GM18498 (cell line): ENCODE measurements around the gene GABBR1.
"Not testable (repeated sequence)": the region's sequence is repeated elsewhere in the genome, so short reads cannot be mapped to it uniquely, and the experiment has no call there.

Source experiments
- ATAC-seq: cut with Tn5 transposase; IDR thresholded peaks from one replicate; pipeline ENCODE4 v1.9.1; 2021; ENCODE audit warnings: mild to moderate bottlenecking, moderate library complexity; ENCODE audit not compliant: unreplicated experiment

The GABBR1 gene

GRCh38 chr6:29632789-29633533 lies at the start of gene GABBR1:
Gene GABBR1 (minus strand): TSS chr6:29633183. CDS start chr6:29632385, 798 bp downstream.
- ATAC-seq = peak; percentile 75

DNA sequence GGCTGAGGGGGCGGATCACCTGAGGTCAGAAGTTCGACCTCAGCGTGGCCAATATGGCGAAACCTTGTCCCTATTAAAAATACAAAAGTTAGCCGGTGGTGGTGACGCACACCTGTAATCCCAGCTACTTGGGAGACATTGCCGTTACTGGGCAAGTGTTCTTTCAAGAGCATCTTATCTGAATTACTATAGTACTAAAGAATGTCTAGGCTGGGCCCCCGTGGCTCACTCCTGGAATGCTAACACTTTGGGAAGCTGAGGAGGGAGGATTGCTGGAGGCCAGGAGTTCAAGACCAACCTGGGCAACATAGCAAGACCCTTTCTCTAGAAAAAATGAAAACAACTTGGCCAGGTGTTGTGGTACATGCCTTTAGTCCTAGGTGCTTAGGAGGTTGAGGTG lies 48.8 kb upstream of the GABBR1 start:
- ATAC-seq = no peak

GRCh38 chr6:29680904-29681303 lies 47.9 kb upstream of the GABBR1 start, which contains the start of gene ZFP57:
Gene ZFP57 (minus strand): TSS chr6:29681152. CDS start chr6:29677003, 4,149 bp downstream.
- no peak for ATAC-seq

DNA sequence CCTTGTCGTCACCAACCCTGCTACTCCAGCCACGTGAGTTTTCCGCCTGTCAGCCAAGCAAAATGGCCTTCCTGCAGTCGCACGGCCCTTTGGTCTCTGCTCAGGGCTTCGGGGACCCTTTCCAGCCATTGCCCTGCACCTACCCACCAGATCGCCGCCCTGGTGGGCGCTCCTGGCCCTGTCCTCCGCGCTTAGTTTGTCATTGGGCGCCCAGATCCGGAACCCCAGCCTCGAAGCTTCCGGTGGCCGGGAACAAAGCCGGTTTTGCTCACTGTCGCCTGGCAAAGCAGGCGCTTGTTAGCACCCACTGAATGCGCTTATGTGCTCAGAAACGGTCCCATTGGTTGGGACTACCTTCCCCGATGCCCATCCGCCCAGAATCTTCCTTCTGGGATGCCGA lies 47.4 kb upstream of the GABBR1 start:
- ATAC-seq = no peak

DNA sequence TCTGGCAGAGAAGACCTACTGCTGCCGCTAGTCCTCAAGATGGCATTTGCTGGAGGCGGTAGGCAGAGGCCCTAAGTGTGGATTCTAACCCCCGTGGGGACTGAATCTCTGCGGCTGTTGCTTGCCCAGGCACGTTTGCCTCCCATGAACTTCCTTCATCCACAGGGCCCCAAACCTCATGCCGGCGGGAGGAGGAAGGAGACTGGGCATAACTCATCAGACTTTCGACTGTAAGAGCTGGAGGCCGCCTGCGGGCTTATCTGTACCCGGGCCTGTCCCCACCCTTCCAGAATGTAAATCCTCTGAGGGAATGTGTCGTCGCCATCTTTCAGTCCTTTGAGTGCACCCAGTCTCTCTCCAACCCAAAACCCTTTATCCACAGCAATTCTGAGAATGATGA lies 47.0 kb upstream of the GABBR1 start:
- no peak for ATAC-seq

DNA sequence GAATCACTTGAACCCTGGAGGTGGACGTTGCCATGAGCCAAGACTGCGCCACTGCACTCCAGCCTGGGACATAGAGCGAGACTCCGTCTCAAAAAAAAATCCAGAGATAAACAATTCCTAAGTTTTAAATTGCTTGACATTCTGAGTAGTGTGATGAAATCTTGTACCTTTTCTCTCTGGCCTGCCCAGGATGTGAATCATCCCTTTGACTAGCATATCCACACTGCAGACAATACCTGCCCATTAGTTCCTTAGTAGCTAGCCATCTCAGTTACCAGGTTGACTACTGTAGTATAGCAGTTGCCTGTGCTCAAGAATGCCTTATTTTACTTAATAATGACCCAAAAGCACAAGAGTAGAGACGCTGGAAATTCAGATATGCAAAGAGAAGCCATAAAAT lies 45.1 kb upstream of the GABBR1 start:
- no peak for ATAC-seq

- ATAC-seq = no peak
Measured at GRCh38 chr6:29676981-29677601, 44.1 kb upstream of the GABBR1 start.

DNA sequence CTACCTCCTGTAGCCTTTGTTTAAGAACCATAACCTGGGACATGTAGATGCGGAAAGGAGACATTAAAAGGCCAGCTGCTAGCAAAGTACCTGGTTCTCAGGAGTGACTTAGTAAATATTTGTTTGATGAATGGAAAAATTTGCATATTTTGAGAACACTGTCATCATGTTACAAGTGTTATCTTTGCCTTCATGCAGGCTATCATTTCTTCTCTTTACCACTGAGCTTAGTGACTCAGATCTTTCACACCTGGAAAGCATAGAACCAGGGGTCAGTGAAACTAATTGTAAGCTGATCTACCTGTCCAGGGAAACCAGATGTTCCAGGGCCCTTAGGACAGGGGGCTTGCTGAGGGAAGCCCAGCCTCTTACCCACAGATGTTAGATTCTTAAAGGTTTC lies 42.6 kb upstream of the GABBR1 start:
- no peak for ATAC-seq

GRCh38 chr6:29674008-29674407 lies 41.0 kb upstream of the GABBR1 start:
- no peak for ATAC-seq

DNA sequence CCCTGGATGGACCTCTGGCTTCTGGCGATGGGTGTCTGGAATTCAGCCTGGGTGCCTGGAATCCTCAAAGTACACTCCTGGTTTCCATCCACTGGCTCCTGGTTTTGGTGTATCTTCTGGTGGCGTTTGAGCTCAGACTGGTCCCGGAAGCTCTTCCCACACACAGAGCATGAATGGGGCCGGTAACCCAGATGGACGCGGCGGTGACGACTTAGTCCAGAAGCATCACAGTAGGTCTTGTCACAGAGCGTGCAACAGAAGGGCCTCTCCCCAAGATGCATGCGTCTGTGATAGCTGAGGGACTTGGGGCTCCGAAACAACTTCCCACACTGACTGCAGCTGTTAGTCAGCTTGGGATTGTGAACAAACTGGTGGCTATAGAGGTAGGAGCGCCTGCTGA lies 40.2 kb upstream of the GABBR1 start:
- ATAC-seq = no peak

GRCh38 chr6:29672116-29672515 lies 39.1 kb upstream of the GABBR1 start:
- ATAC-seq = not testable (repeated sequence)

DNA sequence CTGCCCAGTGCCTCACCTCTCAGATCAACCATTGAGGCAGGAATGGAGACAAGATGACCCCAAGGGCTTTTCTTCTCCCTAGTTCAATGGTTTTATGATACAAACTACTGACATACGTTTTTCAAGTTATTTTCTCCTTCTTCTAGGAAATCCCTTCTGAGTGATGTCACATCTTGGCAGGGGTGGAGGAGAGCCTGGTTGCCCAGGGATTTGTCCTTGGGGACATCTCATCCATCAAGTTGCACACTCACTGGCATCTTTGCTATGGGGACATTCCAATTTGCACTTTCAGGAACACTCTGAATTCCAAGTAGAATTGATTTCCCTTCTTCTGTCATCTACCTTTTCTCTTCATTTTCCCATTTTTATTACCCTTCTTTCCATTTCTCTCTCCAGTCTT lies 38.0 kb upstream of the GABBR1 start:
- ATAC-seq = no peak

- no peak for ATAC-seq
Measured at GRCh38 chr6:29667158-29667557, 34.2 kb upstream of the GABBR1 start.

DNA sequence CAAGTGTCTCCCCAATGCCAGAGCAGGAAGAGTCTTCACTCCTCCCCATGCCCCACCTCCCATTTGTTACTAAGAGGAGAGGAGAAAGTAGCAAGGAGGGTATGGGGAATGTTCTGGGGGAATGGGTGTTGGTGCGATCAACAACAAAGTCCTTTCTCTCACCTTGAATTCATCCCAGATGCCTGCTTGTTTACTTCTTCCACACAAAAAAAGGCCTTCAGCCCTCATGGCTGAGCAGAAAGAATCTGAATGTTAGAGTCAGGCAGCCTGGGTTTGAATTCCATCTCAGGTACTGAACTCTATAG lies 33.8 kb upstream of the GABBR1 start:
- no peak for ATAC-seq

DNA sequence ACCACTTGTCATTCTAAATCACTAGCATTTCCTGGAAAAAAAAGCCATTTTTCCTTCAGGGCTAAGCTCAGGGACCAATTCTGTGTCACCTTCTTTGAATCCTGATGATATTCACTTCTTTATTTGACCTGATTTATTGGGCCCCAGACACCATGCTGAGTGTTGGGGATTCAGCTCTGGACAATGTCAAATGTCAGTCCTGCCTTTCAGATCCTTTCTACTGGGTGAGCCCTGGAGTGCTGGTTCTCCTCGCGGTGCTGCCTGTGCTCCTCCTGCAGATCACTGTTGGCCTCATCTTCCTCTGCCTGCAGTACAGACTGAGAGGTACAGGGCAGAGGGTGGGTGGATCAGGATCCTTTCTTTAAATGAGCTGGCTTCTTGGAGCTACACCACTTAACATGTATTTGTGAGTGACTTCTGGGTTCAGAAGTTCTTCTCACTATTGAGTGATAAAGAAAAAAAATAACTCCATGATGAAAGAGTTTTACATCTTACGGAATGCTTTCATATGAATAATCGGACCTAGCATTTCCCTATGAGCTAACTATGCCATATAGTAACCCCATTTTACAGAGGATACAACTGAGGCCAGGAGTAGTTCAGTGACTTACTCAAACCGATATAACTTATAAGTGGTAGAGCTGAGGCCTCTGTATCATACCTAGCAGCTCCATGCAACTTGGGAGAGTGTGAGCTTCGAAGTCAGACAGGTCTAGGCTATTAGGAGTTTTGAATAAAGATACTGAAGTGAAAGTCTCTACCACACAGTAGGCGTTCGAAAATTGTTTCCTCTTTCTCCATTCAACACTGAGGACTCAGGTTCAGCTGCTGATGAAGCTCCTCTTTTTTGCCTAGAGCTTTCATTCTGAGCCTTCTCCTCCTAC lies 33.2 kb upstream of the GABBR1 start:
- no peak for ATAC-seq

DNA sequence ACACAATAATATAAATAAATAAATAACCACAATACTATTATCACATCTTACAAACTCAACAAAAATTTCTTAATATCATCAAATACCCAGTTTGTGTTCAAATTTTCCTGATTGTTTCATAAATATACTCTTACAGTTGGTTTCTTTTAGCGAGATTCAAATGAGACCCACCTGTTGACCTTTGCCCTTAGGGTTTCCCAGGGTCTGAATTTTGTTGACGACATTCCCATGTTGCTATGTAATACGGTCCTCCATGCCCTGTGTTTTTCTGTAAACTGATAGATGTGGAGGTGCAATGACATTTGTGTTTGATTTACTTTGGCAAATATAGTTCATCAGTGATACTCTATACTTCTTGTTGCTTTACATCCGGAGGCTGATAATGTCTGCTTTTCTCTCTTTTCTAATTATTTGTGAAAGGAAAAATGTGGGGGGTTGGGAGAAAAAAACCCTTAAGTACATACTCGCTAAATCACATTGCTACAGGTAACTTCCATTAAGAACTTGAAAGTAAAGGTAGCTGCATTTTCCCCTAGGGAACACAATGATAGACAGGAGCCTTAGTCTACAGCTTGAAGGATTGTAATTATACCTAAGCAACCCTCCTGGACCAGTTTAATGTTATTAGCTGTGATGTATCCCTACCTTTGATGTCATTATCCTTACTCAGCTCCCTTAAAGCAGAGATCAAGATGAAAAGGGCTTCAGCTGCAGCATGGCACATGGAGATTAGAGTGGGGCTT lies 30.5 kb upstream of the GABBR1 start:
- ATAC-seq = no peak

DNA sequence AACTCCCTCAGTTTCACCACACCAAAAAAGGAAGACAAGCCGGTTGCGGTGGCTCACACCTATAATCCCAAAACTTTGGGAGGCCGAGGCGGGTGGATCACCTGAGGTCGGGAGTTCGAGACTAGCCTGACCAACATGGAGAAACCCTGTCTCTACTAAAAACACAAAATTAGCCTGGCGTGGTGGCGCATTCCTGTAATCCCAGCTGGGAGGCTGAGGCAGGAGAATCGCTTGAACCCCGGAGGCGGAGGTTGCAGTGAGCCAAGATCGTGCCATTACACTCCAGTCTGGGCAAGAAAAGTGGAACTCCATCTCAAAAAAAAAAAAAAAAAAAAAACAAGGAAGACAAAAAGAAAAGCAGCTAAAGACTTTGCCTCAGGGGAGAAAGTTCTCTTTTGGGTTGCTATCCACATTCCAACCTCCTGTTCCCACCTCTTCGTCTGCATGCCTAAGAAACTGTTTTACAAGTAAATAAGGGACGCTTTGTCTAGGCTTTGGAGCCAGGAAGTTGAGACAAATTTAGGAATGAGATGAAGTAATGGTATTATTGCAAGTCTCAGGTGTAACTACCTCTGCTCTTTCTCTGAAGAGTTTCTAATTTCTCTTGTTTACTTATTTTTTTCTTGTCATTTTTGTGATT lies 28.6 kb upstream of the GABBR1 start:
- ATAC-seq = not testable (repeated sequence)

DNA sequence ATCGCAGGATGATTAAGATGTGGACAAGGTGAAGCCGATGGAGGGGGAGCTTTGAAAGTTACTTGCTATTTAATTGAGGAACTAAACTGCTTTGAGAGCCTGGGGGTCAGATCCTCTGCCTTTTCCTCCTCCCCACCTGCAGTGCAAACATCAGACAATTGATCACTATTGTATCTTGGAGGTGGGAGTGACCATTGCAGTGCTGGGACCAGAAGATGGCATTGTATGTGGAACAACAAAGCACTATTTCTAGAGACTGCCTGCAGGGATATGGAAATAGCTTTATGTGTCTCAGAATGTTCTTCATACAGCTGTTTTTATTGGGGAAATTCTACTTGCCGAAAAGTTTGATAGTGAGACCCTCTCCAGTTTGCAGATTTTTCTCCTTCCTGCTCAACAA lies 28.1 kb upstream of the GABBR1 start:
- no peak for ATAC-seq

DNA sequence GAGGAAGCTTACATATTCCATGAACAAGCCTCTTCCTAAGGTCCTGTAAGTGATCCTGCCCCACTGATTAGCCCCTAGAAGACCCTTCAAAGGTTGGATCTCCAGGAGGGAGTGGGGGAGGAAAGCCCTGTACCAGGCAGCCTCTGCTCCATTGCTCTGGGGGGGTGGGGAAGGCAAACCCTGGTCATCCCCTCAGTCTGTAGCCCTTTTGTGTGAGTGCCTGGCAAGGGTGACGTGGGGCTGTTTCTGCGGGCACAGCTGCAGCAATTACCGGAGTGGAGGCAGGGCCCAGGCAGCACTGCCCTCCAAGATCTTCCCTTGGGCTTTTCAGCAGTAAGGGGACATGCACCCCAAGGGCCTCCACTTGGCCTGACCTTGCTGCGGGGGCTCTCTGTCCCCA lies 23.8 kb upstream of the GABBR1 start, which contains the start of gene MOG:
Gene MOG, plus strand, starts transcription at position 295 of the 400 bp plus-strand sequence. CDS start 118 bp downstream, outside the sequence.
- no peak for ATAC-seq

DNA sequence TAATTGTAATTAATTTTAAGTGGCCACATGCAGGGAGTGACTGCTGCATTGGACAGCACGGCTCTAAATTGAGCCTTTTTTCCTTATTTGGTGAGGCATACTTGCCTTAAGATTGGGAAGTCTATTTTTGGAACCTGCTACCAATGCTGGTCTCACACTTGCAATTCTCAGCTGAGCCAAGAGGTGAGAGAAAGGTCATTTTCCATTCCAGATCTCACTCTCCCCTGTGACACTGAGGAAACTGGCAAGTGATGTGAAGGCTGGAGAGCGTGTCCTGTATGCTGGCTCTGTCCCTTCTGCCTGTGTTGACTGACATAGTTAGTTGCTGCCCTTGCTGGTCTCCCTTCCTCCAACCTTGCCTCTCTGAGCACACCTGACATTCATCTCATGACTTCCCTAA lies 23.2 kb upstream of the GABBR1 start:
- no peak for ATAC-seq
